ENCODE data around the gene CYP39A1.
A peak's percentile ranks its signal among the peaks of the same experiment; 100 is the strongest.

The CYP39A1 gene

DNA sequence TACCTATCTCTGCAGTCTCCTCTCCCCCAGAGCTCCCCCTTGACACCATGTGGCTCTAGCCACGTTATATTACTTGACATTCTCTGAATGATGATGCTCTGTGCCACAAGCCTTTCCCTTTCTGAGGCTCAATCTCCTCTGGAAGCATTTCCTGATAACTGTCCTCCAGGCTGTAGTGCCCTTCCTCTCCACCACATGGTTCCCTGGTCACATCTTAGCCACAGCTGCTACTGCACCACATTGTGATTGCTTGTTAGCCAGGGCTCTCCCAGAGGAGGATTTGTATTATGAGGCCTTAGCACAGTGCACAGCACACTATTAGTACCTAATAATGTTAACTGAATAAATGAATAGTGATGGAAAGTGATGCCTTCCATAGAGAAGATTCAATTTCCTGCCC lies 97.5 kb downstream of the CYP39A1 start:
- H3K4me3 ChIP-seq, result no peak overlapping the region
- TF ChIP-seq, protein P1, sequence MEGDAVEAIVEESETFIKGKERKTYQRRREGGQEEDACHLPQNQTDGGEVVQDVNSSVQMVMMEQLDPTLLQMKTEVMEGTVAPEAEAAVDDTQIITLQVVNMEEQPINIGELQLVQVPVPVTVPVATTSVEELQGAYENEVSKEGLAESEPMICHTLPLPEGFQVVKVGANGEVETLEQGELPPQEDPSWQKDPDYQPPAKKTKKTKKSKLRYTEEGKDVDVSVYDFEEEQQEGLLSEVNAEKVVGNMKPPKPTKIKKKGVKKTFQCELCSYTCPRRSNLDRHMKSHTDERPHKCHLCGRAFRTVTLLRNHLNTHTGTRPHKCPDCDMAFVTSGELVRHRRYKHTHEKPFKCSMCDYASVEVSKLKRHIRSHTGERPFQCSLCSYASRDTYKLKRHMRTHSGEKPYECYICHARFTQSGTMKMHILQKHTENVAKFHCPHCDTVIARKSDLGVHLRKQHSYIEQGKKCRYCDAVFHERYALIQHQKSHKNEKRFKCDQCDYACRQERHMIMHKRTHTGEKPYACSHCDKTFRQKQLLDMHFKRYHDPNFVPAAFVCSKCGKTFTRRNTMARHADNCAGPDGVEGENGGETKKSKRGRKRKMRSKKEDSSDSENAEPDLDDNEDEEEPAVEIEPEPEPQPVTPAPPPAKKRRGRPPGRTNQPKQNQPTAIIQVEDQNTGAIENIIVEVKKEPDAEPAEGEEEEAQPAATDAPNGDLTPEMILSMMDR (IDR thresholded peaks at IDR 0.05), result no peak
- DNase-seq (ENCODE audit: low spot score), result no peak

DNA sequence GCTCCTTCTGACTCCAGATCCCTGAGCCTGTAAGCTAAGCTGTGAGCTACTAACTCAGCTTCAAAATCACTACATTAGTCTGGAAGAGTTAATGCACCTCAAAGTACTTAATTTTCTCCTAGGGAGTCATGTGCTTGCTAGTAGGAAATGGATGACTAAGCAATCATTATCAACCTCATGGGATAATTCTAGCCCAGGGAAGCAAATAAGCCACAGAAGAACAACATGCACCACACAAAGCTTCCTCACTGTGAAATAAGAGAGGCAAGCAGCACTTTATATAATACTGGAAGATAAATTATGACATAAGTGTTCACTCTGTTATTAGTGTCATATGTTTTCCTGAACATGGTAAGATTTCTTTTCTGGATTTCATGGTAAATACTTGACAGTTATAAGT lies 103.5 kb downstream of the CYP39A1 start:
- TF ChIP-seq, protein P1 (IDR thresholded peaks at IDR 0.05), result no peak
- no peak for DNase-seq (ENCODE audit: low spot score)
- H3K27ac ChIP-seq, result no peak overlapping the region
- no peak overlapping the region for H3K4me3 ChIP-seq

More for the DNA sequence above, 97.5 kb downstream of the CYP39A1 start:
- no peak overlapping the region for H3K27ac ChIP-seq

DNA sequence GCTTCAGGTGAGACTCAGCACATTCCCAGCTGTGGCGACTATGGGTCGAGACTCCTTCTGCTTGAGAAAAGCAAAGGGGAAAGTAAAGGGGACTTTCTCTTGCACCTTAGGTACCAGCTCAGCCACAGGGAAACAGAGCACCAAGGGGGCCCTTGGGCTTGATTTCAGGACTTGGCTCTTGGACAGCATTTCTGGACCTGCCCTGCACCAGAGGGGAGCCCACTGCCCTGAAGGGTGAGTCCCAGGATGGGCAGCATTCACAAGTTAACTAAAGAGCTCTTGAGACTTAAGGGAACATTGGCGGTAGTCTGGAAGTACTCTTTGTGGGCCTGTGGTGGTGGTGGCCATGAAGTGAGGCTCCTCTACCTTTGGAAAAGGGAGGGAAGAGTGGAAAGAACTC lies 111.1 kb downstream of the CYP39A1 start:
- TF ChIP-seq, protein P1 (IDR thresholded peaks at IDR 0.05), result no peak
- Histone ChIP-seq H3K4me3 (no peak overlapping the region), H3K27ac (no peak overlapping the region)
- no peak for DNase-seq (ENCODE audit: low spot score)

DNA sequence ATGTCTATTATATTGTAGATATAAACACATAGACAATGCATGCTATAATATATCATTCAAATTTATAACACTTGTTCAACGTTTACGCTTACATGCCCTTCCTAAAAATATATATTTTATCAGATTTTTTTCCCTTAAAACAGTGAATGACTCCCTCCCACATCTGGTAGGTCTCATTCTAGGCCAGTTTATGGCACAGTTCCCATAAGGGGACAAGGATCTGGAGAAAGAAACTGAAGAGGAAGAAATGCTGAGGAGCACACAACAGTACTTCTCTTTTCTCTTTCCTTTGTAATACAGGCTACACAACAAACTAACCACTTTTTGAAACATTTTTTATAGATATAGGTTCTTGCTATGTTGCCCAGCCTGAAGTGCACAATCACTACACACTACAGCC lies 112.8 kb downstream of the CYP39A1 start:
- H3K4me3 ChIP-seq, result no peak overlapping the region
- H3K27ac ChIP-seq, result no peak overlapping the region
- TF ChIP-seq, protein P1 (IDR thresholded peaks at IDR 0.05), result no peak
- DNase-seq (ENCODE audit: low spot score), result no peak

DNA sequence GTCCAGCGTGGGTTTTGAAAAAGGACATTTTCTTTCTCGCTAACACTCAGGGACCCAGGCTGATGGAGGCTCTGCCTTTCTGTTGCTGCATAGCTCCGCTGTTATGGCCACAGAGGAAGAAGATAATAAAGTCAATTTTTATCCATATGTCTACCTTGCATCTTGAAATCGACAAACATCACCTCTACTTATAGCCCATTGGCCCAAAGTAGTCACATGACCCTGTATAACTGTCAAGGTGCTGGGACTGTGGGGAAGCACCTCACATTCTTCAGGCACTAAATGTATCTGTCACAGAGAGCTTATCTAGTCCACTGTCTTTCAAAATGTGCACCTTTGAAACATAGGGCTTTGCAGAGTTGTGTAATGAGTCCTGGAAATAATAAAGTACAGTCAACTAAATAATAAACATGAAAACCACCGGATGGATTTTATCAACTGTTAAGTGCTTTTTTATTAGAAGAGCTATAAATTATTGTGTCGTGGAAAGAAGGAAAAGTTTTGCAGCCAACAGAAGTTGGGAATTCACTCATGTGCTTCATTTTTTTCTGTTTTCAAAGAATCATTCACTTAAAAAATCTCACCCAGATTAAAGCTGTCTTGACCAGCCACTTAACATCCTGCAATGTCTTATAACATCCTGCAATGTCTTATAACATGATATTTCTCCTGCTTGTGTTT lies 113.7 kb downstream of the CYP39A1 start:
- DNase-seq (ENCODE audit: low spot score), result no peak
- H3K27ac ChIP-seq, result no peak overlapping the region
- TF ChIP-seq, protein P1 (IDR thresholded peaks at IDR 0.05), result no peak
- H3K4me3 ChIP-seq, result no peak overlapping the region

DNA sequence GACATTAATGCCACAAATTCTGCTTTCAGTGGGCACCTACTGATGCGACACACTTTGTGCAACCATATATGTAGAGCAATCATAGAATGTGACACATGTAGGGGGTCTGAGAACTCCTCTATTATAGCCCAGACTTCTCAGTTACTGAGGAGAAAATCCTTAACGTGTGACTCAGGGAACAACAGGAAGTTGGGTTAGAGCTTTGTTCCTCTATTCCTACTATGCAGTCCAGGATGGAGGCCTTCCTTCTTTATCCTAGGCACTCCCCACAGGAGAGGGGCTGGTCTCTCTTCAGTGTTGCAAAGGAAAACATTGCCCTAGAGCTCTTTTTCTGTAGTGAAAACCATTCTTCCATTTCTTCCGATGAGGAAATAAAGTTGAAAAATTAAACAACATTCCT lies 121.7 kb downstream of the CYP39A1 start:
- no peak for DNase-seq (ENCODE audit: low spot score)
- Histone ChIP-seq H3K4me3 (no peak overlapping the region), H3K27ac (peak overlapping the region in 1 of 2 donors; percentile 80)
- TF ChIP-seq, protein P1 (IDR thresholded peaks at IDR 0.05), result no peak
